ENCODE results near the gene OTUD1. TPM values are rescaled to one million over a fixed set of nuclear protein-coding genes. Genes with fewer than 3 reads are reported as not detected.

The OTUD1 gene
- total and polyA plus RNA-seq, 8 donors, result 12.0 to 21.6 (median 14.6) TPM

- H3K27ac ChIP-seq, result peak overlapping the region in 1 of 2 donors; percentile 39
These were observed 18.9 kb downstream of the OTUD1 start for GRCh38 chr10:23457632-23458417.

GRCh38 chr10:23459308-23459939 lies 20.5 kb downstream of the OTUD1 start:
- no peaks in the 10 kb centered on the region for H3K4me1 ChIP-seq
- DNase-seq (no peak), ATAC-seq (no peak)
- H3K27me3 ChIP-seq, result no peaks in the 10 kb centered on the region
- no peak for TF ChIP-seq CTCF (IDR thresholded peaks at IDR 0.05)
- H3K9me3 ChIP-seq, result no peaks in the 10 kb centered on the region
- H3K36me3 ChIP-seq, result no peaks in the 10 kb centered on the region
- intact Hi-C loops (cut with DNase I), result no loop called here
- H3K4me3 ChIP-seq, result no peak overlapping the region
- no peak overlapping the region for H3K27ac ChIP-seq

More at GRCh38 chr10:23457632-23458417, 18.9 kb downstream of the OTUD1 start:
- H3K36me3 ChIP-seq, result no peaks in the 10 kb centered on the region
- no peak for DNase-seq
- no peaks in the 10 kb centered on the region for H3K27me3 ChIP-seq
- H3K9me3 ChIP-seq, result no peaks in the 10 kb centered on the region
- intact Hi-C loops (cut with DNase I), result no loop called here
- no peak for TF ChIP-seq CTCF (IDR thresholded peaks at IDR 0.05)
- no peaks in the 10 kb centered on the region for H3K4me1 ChIP-seq
- no peak for ATAC-seq
- H3K4me3 ChIP-seq, result no peak overlapping the region

- DNase-seq (no peak), ATAC-seq (no peak)
- H3K4me1 ChIP-seq, result no peaks in the 10 kb centered on the region
- intact Hi-C loops (cut with DNase I), result no loop called here
- H3K4me3 ChIP-seq, result no peak overlapping the region
- H3K27me3 ChIP-seq, result no peaks in the 10 kb centered on the region
- no peak for TF ChIP-seq CTCF (IDR thresholded peaks at IDR 0.05)
- H3K9me3 ChIP-seq, result no peaks in the 10 kb centered on the region
- no peaks in the 10 kb centered on the region for H3K36me3 ChIP-seq
- peak overlapping the region in 1 of 2 donors; percentile 23 for H3K27ac ChIP-seq
These were observed 22.7 kb downstream of the OTUD1 start for GRCh38 chr10:23461557-23461956.

GRCh38 chr10:23467012-23467411 lies 28.1 kb downstream of the OTUD1 start:
- Histone ChIP-seq H3K36me3 (no peaks in the 10 kb centered on the region), H3K27ac (no peak overlapping the region), H3K4me1 (no peaks in the 10 kb centered on the region), H3K27me3 (no peaks in the 10 kb centered on the region), H3K9me3 (no peaks in the 10 kb centered on the region), H3K4me3 (no peak overlapping the region)
- intact Hi-C loops (cut with DNase I), result no loop called here
- TF ChIP-seq CTCF (IDR thresholded peaks at IDR 0.05), result no peak
- DNase-seq (no peak), ATAC-seq (no peak)

GRCh38 chr10:23467548-23467947 lies 28.7 kb downstream of the OTUD1 start:
- no peak for TF ChIP-seq CTCF (IDR thresholded peaks at IDR 0.05)
- Histone ChIP-seq H3K9me3 (no peaks in the 10 kb centered on the region), H3K36me3 (no peaks in the 10 kb centered on the region), H3K4me1 (no peaks in the 10 kb centered on the region), H3K27ac (no peak overlapping the region), H3K27me3 (no peaks in the 10 kb centered on the region), H3K4me3 (no peak overlapping the region)
- DNase-seq, result no peak
- intact Hi-C loops (cut with DNase I), result no loop called here
- no peak for ATAC-seq

Measured in left lung (tissue), 10 donors.